T-helper 22 cell (primary cell): ENCODE data around the gene ADCY4.
"Not testable (repeated sequence)": the region's sequence is repeated elsewhere in the genome, so short reads cannot be mapped to it uniquely, and the experiment has no call there.

Source experiments
- DNase-seq: peaks from one replicate; pipeline ENCODE4 v3.0.0-alpha.2; 2020; ENCODE audit warnings: low read depth

The ADCY4 gene

GRCh38 chr14:24338843-24339242 is 4.0 kb upstream of the ADCY4 start:
- DNase-seq, result no peak

GRCh38 chr14:24337824-24338175 is 2.9 kb upstream of the ADCY4 start:
- no peak for DNase-seq

GRCh38 chr14:24337144-24337823 is 2.4 kb upstream of the ADCY4 start:
- DNase-seq, result no peak

GRCh38 chr14:24335461-24336171 is 745 bp upstream of the ADCY4 start:
- DNase-seq, result no peak

- peak; percentile 77 for DNase-seq
These were observed 2.4 kb downstream of the ADCY4 start for GRCh38 chr14:24332268-24332993.

- DNase-seq, result no peak
These were observed 3.1 kb downstream of the ADCY4 start for GRCh38 chr14:24331731-24332267.

GRCh38 chr14:24330973-24331674 is 3.7 kb downstream of the ADCY4 start:
- DNase-seq, result no peak

- peak; percentile 39 for DNase-seq
These were observed 5.1 kb downstream of the ADCY4 start for GRCh38 chr14:24329736-24330135.

GRCh38 chr14:24329073-24329663 is 5.7 kb downstream of the ADCY4 start:
- DNase-seq, result no peak

- not testable (repeated sequence) for DNase-seq
These were observed 7.0 kb downstream of the ADCY4 start for GRCh38 chr14:24327914-24328313.

- no peak for DNase-seq
These were observed 7.6 kb downstream of the ADCY4 start for GRCh38 chr14:24327303-24327702.

GRCh38 chr14:24325963-24326362 is 8.9 kb downstream of the ADCY4 start:
- DNase-seq, result no peak

GRCh38 chr14:24325041-24325530 is 9.8 kb downstream of the ADCY4 start:
- no peak for DNase-seq

GRCh38 chr14:24324024-24324423 is 10.8 kb downstream of the ADCY4 start:
- DNase-seq, result no peak

- DNase-seq, result no peak
These were observed 11.5 kb downstream of the ADCY4 start for GRCh38 chr14:24323341-24323740.

GRCh38 chr14:24322672-24323071 is 12.2 kb downstream of the ADCY4 start:
- DNase-seq, result no peak

- no peak for DNase-seq
These were observed 13.5 kb downstream of the ADCY4 start for GRCh38 chr14:24321212-24321975.

- no peak for DNase-seq
These were observed 17.5 kb downstream of the ADCY4 start for GRCh38 chr14:24317141-24317928.

- DNase-seq, result no peak
These were observed 18.3 kb downstream of the ADCY4 start for GRCh38 chr14:24316597-24316950.
